Tibial nerve (tissue), 3 donors: Measurements from ENCODE around the gene RUFY2.

ENCODE experiments used
- CTCF ChIP-seq, 5 experiments: fragments of 200-600 bp in 3 of 5; fragments of 450-650 bp in 2 of 5; sonication (generic) in 3 of 5; IDR thresholded peaks; one replicate each; pipeline ENCODE4 v1.5.1; 2016 to 2019; ENCODE audit warnings: antibody characterized with exemption in 5 of 5, mild to moderate bottlenecking in 3 of 5, moderate library complexity in 2 of 5
- POLR2A ChIP-seq, 2 donors: fragments of 450-650 bp; IDR thresholded peaks; one replicate each; pipeline ENCODE4 v1.6.1; 2017; ENCODE audit warnings: antibody characterized with exemption in 2 of 2, mild to moderate bottlenecking in 2 of 2, moderate library complexity in 2 of 2

- no peak for TF ChIP-seq CTCF (IDR thresholded peaks at IDR 0.05)
- TF ChIP-seq POLR2A (IDR thresholded peaks at IDR 0.05) = no peak
These were observed 105.8 kb downstream of the RUFY2 start for GRCh38 chr10:68301301-68301700.
